ENCODE data around the gene MBOAT1. TPM values are rescaled to one million over a fixed set of nuclear protein-coding genes. Genes with fewer than 3 reads are reported as not detected.

The MBOAT1 gene
- polyA plus RNA-seq, 1 donor from 2014 or later, result not detected

- Histone ChIP-seq H3K9me3 (ENCODE audit: low read length) (no peaks in the 10 kb centered on the region), H3K27ac (ENCODE audit: low read length) (no peak overlapping the region)
Measured at GRCh38 chr6:20233007-20233730, 20.9 kb upstream of the MBOAT1 start.

GRCh38 chr6:20232188-20232587 is 19.9 kb upstream of the MBOAT1 start:
- H3K36me3 ChIP-seq (ENCODE audit: insufficient read depth, low read length), result no peaks in the 10 kb centered on the region
- no peak overlapping the region for H3K4me2 ChIP-seq (ENCODE audit: low read length)
- H3K27ac ChIP-seq (ENCODE audit: low read length), result no peak overlapping the region
- H3K79me2 ChIP-seq (replicated peaks; ENCODE audit: insufficient read depth, low read length), result no peaks in the 10 kb centered on the region
- H3K9me2 ChIP-seq (ENCODE audit: insufficient read depth, low read length), result no peaks in the 10 kb centered on the region
- H3F3A ChIP-seq (ENCODE audit: insufficient read depth, low read length, poor library complexity, severe bottlenecking), result no peaks in the 10 kb centered on the region
- H3K4me3 ChIP-seq (ENCODE audit: low read length), result no peak overlapping the region
- no peak overlapping the region for H3K9ac ChIP-seq (ENCODE audit: low read length)
- H4K20me1 ChIP-seq (ENCODE audit: insufficient read depth), result no peaks in the 10 kb centered on the region
- H3K27me3 ChIP-seq (ENCODE audit: insufficient read depth, low read depth, low read length), result no peaks in the 10 kb centered on the region
- no peak overlapping the region for H2AFZ ChIP-seq (ENCODE audit: low read depth, low read length)
- H3K9me3 ChIP-seq (ENCODE audit: low read length), result no peaks in the 10 kb centered on the region
- TF ChIP-seq EP300 (conservative IDR thresholded peaks at IDR 0.05; ENCODE audit: poor library complexity, severe bottlenecking) (no peak), REST (IDR thresholded peaks at IDR 0.05; ENCODE audit: borderline replicate concordance) (no peak), MXI1 (conservative IDR thresholded peaks at IDR 0.05; ENCODE audit: poor library complexity, severe bottlenecking) (no peak), RAD21 (conservative IDR thresholded peaks at IDR 0.05) (no peak), POLR2AphosphoS5 (IDR thresholded peaks at IDR 0.05) (no peak), EZH2 (IDR thresholded peaks at IDR 0.05; ENCODE audit: borderline replicate concordance, insufficient read depth, low read length, poor library complexity, severe bottlenecking) (no peak), SMC3 (conservative IDR thresholded peaks at IDR 0.05; ENCODE audit: poor library complexity) (no peak)

More at GRCh38 chr6:20233007-20233730, 20.9 kb upstream of the MBOAT1 start:
- Histone ChIP-seq H3F3A (ENCODE audit: insufficient read depth, low read length, poor library complexity, severe bottlenecking) (no peaks in the 10 kb centered on the region), H3K79me2 (replicated peaks; ENCODE audit: insufficient read depth, low read length) (no peaks in the 10 kb centered on the region), H2AFZ (ENCODE audit: low read depth, low read length) (no peak overlapping the region), H3K36me3 (ENCODE audit: insufficient read depth, low read length) (no peaks in the 10 kb centered on the region), H3K9ac (ENCODE audit: low read length) (no peak overlapping the region), H3K27me3 (ENCODE audit: insufficient read depth, low read depth, low read length) (no peaks in the 10 kb centered on the region), H3K4me2 (ENCODE audit: low read length) (no peak overlapping the region), H3K4me3 (ENCODE audit: low read length) (no peak overlapping the region), H3K9me2 (ENCODE audit: insufficient read depth, low read length) (no peaks in the 10 kb centered on the region), H4K20me1 (ENCODE audit: insufficient read depth) (no peaks in the 10 kb centered on the region)
- TF ChIP-seq EP300 (conservative IDR thresholded peaks at IDR 0.05; ENCODE audit: poor library complexity, severe bottlenecking) (no peak), CTCF (IDR thresholded peaks at IDR 0.05; ENCODE audit: poor library complexity, severe bottlenecking) (no peak), POLR2AphosphoS5 (IDR thresholded peaks at IDR 0.05) (no peak), EZH2 (IDR thresholded peaks at IDR 0.05; ENCODE audit: borderline replicate concordance, insufficient read depth, low read length, poor library complexity, severe bottlenecking) (no peak), REST (IDR thresholded peaks at IDR 0.05; ENCODE audit: borderline replicate concordance) (no peak), RAD21 (conservative IDR thresholded peaks at IDR 0.05) (no peak), SMC3 (conservative IDR thresholded peaks at IDR 0.05; ENCODE audit: poor library complexity) (no peak), TAF1 (IDR thresholded peaks at IDR 0.05; ENCODE audit: low read depth) (no peak), MXI1 (conservative IDR thresholded peaks at IDR 0.05; ENCODE audit: poor library complexity, severe bottlenecking) (no peak)
